Breast epithelium (tissue), 4 donors: ENCODE data around the gene ORM2. TPM values are rescaled to one million over a fixed set of nuclear protein-coding genes. Genes with fewer than 3 reads are reported as not detected.
"Not testable (repeated sequence)": the region's sequence is repeated elsewhere in the genome, so short reads cannot be mapped to it uniquely, and the experiment has no call there.

ENCODE experiments used
- DNase-seq, 2 donors: peaks; one replicate each; pipeline ENCODE4 v3.0.0-alpha.2; 2019; ENCODE audit warnings: low spot score in 2 of 2
- H3K27ac ChIP-seq, 2 donors: fragments of 200-600 bp; sonication (generic) in 1 of 2; one replicate each; pipeline ENCODE4 v1.5.1; 2016 to 2019; ENCODE audit warnings: mild to moderate bottlenecking in 1 of 2
- H3K27me3 ChIP-seq, 2 donors: fragments of 200-600 bp; sonication (generic) in 1 of 2; one replicate each; pipeline versions ENCODE4 v1.5.1 to v1.6.0; 2017 to 2019; ENCODE audit warnings: control low read depth in 1 of 2, mild to moderate bottlenecking in 1 of 2
- H3K36me3 ChIP-seq: fragments of 200-600 bp; one replicate; pipeline ENCODE4 v1.5.1; 2019
- H3K4me1 ChIP-seq, 2 donors: fragments of 200-600 bp; sonication (generic); one replicate each; pipeline ENCODE4 v1.5.1; 2016 to 2019; ENCODE audit warnings: control low read depth in 1 of 2
- H3K4me3 ChIP-seq, 3 donors: fragments of 200-600 bp; sonication (generic); 1 replicate in 2 of 3; 2 replicates in 1 of 3; pipeline ENCODE4 v1.5.1; 2016 to 2019; ENCODE audit warnings: mild to moderate bottlenecking in 3 of 3, moderate library complexity in 2 of 3
- H3K9me3 ChIP-seq, 2 donors: fragments of 200-600 bp; sonication (generic) in 1 of 2; one replicate each; pipeline ENCODE4 v1.5.1; 2016 to 2019; ENCODE audit warnings: control low read depth in 1 of 2
- POLR2A ChIP-seq: fragments of 450-650 bp; IDR thresholded peaks from one replicate; pipeline ENCODE4 v1.6.1; 2016; ENCODE audit warnings: antibody characterized with exemption, mild to moderate bottlenecking, moderate library complexity
- POLR2AphosphoS5 ChIP-seq, 3 donors: sonication (generic); formaldehyde crosslinking; IDR thresholded peaks; one replicate each; pipeline ENCODE4 v1.6.1; 2017; ENCODE audit warnings: antibody characterized with exemption in 3 of 3
- intact Hi-C: fragments of 100-400 bp; cut with DNase I; formaldehyde crosslinking; loops from one replicate; pipeline ENCODE4 v1.15.1; 2023; ENCODE audit warnings: low total_unique reads
- total RNA-seq, 3 donors: library from RNA; depleted of rRNA; stranded (reverse); fragments of >200 nt; gene quantifications; one replicate each; pipeline ENCODE4 v1.1.0, GENCODE V29; 2016
- TF ChIP-seq, protein P1 (sequence below), 3 donors: fragments of 450-650 bp; IDR thresholded peaks; one replicate each; pipeline ENCODE4 v1.5.1; 2016 to 2017; ENCODE audit warnings: antibody characterized with exemption in 3 of 3, mild to moderate bottlenecking in 3 of 3, moderate library complexity in 3 of 3

The ORM2 gene
- total RNA-seq, 3 donors from 2014 or later, result 1.6 to 2.9 TPM; not detected in 1

DNA sequence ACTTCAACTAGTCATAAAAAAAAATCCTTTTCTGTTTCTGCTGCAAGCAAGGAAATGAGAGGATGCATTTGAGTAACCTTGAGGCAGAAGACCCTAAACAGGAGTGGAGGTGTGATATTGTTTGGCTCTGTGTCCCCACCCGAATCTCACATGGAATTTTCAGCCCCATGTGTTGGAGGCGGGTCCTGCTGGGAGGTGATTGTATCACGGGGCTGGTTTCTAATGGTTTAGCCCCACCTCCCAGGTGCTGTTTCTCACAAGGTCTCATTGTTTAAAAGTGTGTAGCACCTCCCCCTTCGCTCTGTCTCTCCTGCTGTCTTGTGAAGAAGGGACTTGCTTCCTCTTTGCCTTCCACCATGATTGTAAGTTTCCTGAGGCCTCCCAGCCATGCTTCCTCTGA, 4.0 kb downstream of the ORM2 start:
- H3K36me3 ChIP-seq, intact Hi-C loops, H3K9me3 ChIP-seq, H3K27ac ChIP-seq, H3K4me3 ChIP-seq, DNase-seq, H3K4me1 ChIP-seq, H3K27me3 ChIP-seq: not testable (repeated sequence)

DNA sequence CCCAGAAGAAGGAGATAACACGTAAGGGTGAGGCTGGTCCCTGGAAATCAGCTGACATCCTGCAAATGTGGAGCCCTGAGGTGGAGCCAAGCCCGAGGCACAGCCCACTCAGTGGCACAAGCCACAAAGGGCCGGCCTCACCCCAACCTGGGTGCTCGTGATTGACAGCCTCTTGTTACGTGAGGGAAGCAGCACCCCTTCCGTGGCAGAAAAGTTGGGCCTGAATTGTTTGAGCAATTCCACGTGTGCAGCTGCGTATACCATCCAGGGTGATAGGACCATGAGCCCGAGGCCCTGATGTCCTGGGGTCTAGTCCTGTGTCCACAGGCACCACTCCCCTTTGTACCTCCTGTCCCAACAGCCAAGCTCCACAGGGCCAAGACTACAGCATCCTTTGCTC, 4.8 kb downstream of the ORM2 start:
- TF ChIP-seq, protein P1, sequence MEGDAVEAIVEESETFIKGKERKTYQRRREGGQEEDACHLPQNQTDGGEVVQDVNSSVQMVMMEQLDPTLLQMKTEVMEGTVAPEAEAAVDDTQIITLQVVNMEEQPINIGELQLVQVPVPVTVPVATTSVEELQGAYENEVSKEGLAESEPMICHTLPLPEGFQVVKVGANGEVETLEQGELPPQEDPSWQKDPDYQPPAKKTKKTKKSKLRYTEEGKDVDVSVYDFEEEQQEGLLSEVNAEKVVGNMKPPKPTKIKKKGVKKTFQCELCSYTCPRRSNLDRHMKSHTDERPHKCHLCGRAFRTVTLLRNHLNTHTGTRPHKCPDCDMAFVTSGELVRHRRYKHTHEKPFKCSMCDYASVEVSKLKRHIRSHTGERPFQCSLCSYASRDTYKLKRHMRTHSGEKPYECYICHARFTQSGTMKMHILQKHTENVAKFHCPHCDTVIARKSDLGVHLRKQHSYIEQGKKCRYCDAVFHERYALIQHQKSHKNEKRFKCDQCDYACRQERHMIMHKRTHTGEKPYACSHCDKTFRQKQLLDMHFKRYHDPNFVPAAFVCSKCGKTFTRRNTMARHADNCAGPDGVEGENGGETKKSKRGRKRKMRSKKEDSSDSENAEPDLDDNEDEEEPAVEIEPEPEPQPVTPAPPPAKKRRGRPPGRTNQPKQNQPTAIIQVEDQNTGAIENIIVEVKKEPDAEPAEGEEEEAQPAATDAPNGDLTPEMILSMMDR (IDR thresholded peaks at IDR 0.05), result no peak
- TF ChIP-seq POLR2A (no peak), POLR2AphosphoS5 (IDR thresholded peaks at IDR 0.05) (no peak)
- H3K36me3 ChIP-seq, result no peaks in the 10 kb centered on the region
- intact Hi-C loops, result no loop called here

DNA sequence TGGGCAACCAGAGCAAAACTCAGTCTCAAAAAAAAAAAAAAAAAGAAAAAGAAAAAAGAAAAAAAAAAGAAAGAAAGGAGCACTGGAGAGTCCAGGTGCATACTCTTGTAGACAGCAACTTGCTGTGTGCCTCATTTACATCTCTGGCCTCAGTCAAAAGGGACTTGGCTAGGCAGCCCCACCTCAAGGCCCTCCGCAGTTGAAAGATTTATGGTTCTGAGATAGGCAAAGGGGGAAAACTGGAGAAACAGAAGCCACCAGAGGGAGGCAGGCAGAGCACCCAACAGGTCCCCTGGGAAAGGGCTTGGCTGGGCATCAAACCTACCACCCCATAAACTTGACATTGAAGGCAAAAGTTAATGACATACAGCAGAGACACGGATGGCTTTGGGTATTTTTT, 6.1 kb downstream of the ORM2 start:
- Histone ChIP-seq H3K27me3 (no peaks in the 10 kb centered on the region), H3K4me3 (no peak overlapping the region), H3K27ac (no peak overlapping the region), H3K9me3 (no peaks in the 10 kb centered on the region), H3K4me1 (no peaks in the 10 kb centered on the region), H3K36me3 (no peaks in the 10 kb centered on the region)
- intact Hi-C loops, result no loop called here
- DNase-seq, result no peak
- TF ChIP-seq POLR2AphosphoS5 (IDR thresholded peaks at IDR 0.05) (no peak), POLR2A (no peak)
- TF ChIP-seq, protein P1 (IDR thresholded peaks at IDR 0.05), result no peak

More for the DNA sequence above, 4.8 kb downstream of the ORM2 start:
- H3K27me3 ChIP-seq, result no peaks in the 10 kb centered on the region
- no peaks in the 10 kb centered on the region for H3K9me3 ChIP-seq
- DNase-seq, result no peak
- H3K4me3 ChIP-seq, result no peak overlapping the region
- no peak overlapping the region for H3K27ac ChIP-seq
- H3K4me1 ChIP-seq, result no peaks in the 10 kb centered on the region

DNA sequence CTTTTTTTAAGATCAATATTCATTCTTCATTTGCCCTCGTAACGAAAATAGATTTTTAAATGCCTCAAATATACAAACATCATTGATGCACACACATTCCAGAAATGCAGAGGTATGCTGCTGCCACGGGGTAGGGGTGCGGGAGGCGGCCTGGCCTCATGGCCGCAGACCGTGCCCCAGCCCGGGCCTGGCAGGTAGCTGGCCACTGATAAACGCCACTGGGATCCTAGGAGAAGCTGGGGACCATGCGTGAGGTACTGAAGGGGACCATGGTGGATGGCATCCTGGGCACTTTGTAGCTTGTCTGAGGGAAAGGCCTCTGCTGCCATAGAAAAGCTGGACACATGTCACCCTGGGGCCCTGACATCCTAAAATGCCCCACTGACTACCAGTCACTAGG, 6.5 kb downstream of the ORM2 start:
- DNase-seq, result no peak
- intact Hi-C loops, result no loop called here
- H3K36me3 ChIP-seq, result no peaks in the 10 kb centered on the region
- H3K4me1 ChIP-seq, result no peaks in the 10 kb centered on the region
- H3K27me3 ChIP-seq, result no peaks in the 10 kb centered on the region
- TF ChIP-seq, protein P1 (IDR thresholded peaks at IDR 0.05), result no peak
- TF ChIP-seq POLR2A (no peak), POLR2AphosphoS5 (IDR thresholded peaks at IDR 0.05) (no peak)
- H3K4me3 ChIP-seq, result no peak overlapping the region
- H3K9me3 ChIP-seq, result no peaks in the 10 kb centered on the region
- H3K27ac ChIP-seq, result no peak overlapping the region

DNA sequence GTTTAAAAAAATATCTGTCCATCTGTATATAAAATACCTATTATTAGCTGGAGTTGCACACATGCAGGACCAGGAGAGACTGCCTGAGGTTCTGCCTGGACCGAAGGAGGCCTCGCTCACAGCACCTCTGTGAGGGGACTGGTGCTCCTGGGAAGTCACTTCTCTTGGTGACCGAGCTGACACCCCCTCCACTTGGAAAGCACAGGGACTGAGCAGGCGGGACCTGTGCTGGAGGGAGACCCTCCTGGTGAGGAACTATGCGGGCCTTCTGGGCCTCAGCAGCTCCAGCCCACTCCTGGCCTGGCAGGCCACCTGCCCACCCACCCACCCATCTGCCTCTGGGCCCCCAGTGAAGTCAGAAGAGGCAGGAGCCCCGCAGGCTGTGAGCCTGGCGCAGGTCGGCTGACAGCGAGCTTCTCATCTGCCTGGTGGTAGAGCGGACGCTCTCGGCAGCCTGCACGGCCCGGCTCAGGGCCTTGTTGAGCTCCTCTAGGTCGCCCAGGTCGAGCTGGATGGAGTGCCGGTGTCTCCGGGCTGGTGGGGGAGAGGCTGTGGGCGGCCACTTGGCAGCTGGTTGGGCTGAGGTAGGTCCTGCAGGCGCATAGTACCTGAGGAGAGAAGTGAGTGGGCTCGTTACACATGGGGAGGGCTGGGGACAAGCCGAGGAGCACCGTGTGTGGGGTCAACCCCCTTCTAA, 7.2 kb downstream of the ORM2 start:
- Histone ChIP-seq H3K27ac (no peak overlapping the region), H3K27me3 (no peaks in the 10 kb centered on the region), H3K4me3 (no peak overlapping the region), H3K9me3 (no peaks in the 10 kb centered on the region), H3K4me1 (no peaks in the 10 kb centered on the region), H3K36me3 (no peaks in the 10 kb centered on the region)
- TF ChIP-seq POLR2AphosphoS5 (IDR thresholded peaks at IDR 0.05) (no peak), POLR2A (no peak)
- TF ChIP-seq, protein P1 (IDR thresholded peaks at IDR 0.05), result no peak
- no peak for DNase-seq
- intact Hi-C loops, result no loop called here

DNA sequence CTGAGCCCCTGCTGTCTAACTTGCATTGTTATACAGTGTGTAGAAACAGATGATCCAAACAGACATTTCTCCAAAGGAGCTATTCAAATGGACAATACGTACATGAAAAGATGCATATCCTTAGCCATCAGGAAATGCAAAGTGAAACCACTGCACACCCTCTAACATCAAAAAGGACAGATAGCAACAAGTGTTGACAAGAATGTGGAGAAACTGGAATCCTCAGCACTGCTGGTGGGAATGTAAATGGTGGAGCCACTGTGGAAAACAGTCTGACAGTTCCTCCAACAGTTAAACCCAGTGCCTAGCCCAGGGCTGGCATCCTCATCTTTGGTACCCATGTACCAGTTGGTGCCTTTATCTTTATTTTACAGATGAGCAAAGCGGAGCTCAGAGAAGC, 8.5 kb downstream of the ORM2 start:
- TF ChIP-seq POLR2AphosphoS5 (IDR thresholded peaks at IDR 0.05) (no peak), POLR2A (no peak)
- TF ChIP-seq, protein P1 (IDR thresholded peaks at IDR 0.05), result no peak
- Histone ChIP-seq H3K4me3 (no peak overlapping the region), H3K27ac (no peak overlapping the region), H3K4me1 (no peaks in the 10 kb centered on the region), H3K36me3 (no peaks in the 10 kb centered on the region), H3K9me3 (no peaks in the 10 kb centered on the region), H3K27me3 (no peaks in the 10 kb centered on the region)
- intact Hi-C loops, result no loop called here
- DNase-seq, result no peak
